B cell (primary cell): ENCODE data around the gene SH3RF3.

Experiments
- CTCF ChIP-seq: fragments of 200-600 bp; IDR thresholded peaks from one replicate; pipeline ENCODE4 v1.8.0; 2022; ENCODE audit warnings: antibody characterized with exemption, mild to moderate bottlenecking
- EZH2 ChIP-seq: IDR thresholded peaks from 2 replicates; pipeline ENCODE4 v1.6.1; 2012; ENCODE audit warnings: borderline replicate concordance, low read depth, mild to moderate bottlenecking, moderate library complexity, low read length; ENCODE audit not compliant: insufficient read depth, poor library complexity, severe bottlenecking

GRCh38 chr2:109253217-109253616, 124.2 kb downstream of the SH3RF3 start:
- TF ChIP-seq CTCF (no peak), EZH2 (no peak)
